ENCODE data around the gene GPR22.

GRCh38 chr7:107495516-107495915, 25.7 kb downstream of the GPR22 start:
- no peak for TF ChIP-seq CTCF (IDR thresholded peaks at IDR 0.05)
- no peak for TF ChIP-seq POLR2AphosphoS5 (IDR thresholded peaks at IDR 0.05; ENCODE audit: low read depth, low read length)
- TF ChIP-seq REST (IDR thresholded peaks at IDR 0.05; ENCODE audit: insufficient read depth in 1 of 2, low read depth in 2 of 2, low read length in 1 of 2), result no peak
- TF ChIP-seq SIN3A (IDR thresholded peaks at IDR 0.05; ENCODE audit: borderline replicate concordance, insufficient read depth, low read depth, low read length), result no peak
- no peak for TF ChIP-seq TCF7L2 (IDR thresholded peaks at IDR 0.05; ENCODE audit: low read depth, low read length)

All from Panc1 (cell line).